Fibroblast of skin of back (primary cell): ENCODE measurements around the gene TNFAIP3.

ENCODE experiments used
- DNase-seq: peaks from one replicate; pipeline ENCODE4 v3.0.0-alpha.2; 2013

TNFAIP3 gene

GRCh38 chr6:137926207-137926731 lies 59.2 kb downstream of the TNFAIP3 start:
- peak; percentile 94 for DNase-seq

- no peak for DNase-seq
Measured at GRCh38 chr6:137926985-137927384, 59.9 kb downstream of the TNFAIP3 start.

DNA sequence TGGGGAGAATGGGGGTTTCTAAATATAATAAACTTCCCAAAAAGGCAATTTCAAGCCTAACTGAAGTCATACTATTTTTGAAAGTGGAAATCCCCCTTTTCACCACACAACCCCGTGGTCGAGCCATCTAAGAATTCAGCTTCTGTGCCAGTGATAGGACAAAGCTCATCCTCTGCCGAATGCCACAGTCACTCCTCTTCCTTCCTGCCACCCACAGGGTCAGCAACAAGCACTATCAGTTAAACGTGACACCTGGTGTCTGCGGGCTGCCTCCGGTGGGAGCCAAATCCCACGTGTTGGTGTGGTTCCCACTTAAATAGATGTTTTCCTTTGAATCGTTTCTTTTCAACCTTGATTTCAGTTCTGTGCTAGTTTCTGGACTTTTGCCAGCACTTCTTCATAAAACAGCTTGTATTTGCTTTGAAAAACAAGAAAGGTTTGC lies 60.7 kb downstream of the TNFAIP3 start:
- DNase-seq: peak; percentile 52

- no peak for DNase-seq
Measured at GRCh38 chr6:137928286-137928685, 61.2 kb downstream of the TNFAIP3 start.

DNA sequence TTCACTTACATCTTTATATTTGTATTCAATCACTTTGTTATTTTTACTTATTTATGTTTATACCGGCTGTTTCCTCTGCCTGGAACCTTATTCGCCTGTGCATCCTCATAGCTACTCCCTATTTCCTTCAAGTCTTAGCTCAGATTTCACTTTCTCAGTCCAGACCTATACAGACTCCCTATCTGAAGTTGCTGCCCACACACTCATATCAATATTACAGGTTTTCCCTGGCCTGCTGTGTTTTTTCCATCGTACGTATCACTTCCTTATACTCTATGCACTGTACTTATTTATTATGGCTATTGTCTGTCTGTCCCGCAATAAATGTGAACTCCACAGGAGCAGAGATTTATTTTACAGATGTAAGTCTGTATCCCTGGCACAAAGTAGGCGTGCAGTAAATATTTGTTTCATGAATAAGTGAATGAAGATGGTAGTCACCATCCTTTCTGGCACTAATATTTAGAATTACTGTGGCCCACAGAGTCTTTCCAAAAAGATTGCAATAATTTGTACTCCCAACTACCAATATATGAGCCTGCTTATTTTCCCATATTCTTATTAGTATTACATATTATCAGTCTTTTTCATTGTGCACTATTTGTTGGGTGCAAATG lies 64.9 kb downstream of the TNFAIP3 start:
- DNase-seq: no peak
